DMS153 treated with DMSO at 0.1 percent for 48 hours (cell line): ENCODE measurements around the gene GDA.
A peak's percentile ranks its signal among the peaks of the same experiment; 100 is the strongest.
"Not testable (repeated sequence)": the region's sequence is repeated elsewhere in the genome, so short reads cannot be mapped to it uniquely, and the experiment has no call there.

ENCODE experiments used
- DNase-seq: peaks from one replicate; lab custom pipeline; 2025; ENCODE audit not compliant: unreplicated experiment; lab: John Stamatoyannopoulos, UW

Gene GDA

DNA sequence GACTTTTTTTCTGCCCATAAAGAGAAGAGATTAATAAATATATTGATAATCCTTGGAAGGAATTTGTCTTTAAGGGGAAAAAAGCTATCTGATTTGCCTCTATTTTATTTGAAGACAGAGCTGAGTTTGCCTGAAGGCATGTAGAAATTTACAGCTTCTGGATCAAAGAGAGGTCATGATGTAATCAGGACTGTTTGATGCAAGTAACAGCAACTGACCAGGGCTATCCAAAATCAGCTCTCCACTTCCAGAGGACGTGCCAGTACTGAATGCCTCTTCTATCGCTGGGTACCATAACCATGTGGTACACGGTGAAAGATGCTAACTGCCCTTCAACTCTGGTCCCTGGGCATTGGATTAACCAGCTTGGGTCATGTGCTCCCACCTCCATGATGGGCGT lies 125.2 kb downstream of the GDA start:
- DNase-seq: no peak

DNA sequence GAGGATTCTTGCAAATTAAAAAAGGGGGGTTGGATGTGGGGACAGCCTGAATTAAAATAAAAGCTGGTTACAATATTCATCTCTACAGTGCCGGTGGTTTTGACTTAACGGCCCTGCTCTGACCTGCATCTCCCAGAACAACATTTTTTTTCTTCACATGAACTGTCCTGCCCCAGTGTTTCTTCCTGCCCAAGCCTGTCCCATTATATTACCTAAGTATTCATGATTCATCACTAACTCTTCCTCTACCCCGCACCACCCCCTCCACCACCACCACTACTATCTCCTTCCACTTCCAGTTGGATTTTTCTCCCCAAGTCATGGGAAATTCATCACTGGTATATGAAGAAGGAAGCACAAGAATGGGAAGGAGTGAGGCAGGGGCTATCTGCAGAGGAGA lies 125.7 kb downstream of the GDA start:
- no peak for DNase-seq

DNA sequence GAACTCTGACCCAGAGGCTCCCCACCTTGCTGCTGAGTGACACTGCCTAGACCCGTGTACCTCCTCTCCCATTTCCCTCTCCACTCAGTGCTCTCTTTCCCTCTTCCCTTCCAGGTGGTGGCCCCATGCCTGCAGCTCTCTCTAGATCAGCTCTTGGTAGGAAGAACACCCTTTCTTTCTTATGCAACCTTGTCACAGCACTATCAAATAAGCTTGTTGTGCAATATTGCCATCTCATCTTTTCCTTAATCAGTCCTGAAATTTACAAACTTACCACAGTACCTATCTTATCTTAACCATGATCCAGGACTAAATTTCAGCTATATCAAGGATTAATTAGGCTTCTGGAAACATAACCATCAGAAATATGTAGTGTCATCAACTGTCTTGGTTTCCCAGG lies 127.2 kb downstream of the GDA start:
- DNase-seq: no peak

DNA sequence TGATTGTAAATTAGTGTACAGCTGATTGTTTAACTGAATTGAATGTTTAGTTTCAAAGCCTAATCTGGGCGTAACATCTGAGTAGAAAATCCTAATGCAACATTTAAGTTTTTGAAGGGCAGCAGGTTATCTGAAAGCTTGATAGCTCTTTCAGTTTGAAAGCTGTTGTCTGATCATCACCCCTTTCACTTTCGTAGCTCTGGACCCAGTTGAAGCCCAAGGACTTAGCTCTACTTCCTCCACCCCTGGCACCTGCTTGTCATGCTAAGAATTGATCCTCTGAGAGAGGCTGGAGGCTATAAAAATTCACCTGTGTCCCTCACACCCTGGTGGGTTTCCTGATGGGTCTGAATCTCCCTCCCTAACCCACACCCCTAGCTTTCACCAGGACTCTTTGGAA lies 129.7 kb downstream of the GDA start:
- DNase-seq: no peak

DNA sequence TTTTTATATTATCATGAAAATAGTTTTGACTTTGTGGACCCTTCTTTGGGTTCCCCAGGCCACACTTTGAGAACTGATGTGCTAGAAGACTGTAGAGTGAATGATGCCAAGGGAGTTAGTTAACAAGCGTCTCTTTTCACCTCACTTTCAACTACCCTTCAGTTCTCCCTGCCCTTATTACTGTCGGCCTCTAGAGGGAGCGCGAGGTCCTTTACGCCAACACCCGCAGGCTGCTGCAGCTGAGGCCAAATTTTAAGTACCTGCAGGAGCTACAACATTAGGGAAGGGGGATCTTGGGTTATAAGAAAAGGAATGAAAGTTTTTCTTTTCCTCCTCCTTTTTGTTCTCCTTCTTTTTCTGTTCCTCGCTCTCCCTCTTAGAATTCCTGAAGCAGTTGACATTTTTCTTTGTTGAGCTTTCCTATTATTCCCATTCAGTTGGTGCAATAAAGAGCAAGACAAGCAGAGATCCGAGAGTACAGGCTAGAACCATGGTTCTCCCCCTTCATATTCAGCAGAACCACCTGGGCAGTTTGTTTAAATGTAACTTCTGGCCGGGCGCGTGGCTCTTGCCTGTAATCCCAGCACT lies 131.8 kb downstream of the GDA start:
- peak; percentile 49 for DNase-seq

DNA sequence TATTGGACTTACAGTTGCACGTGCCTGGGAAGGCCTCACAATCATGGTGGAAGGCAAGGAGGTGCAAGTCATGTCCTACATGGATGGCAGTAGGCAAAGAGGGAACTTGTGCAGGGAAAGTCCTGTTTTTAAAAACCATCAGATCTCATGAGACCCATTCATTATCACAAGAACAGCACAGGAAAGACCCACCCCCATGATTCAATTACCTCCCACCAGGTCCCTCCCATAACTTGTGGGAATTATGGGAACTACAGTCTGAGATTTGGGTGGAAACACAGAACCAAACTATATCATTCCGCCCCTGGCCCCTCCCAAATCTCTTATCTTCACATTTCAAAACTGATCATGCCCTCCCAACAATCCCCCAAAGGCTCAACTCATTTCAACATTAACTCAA lies 140.2 kb downstream of the GDA start:
- no peak for DNase-seq

DNA sequence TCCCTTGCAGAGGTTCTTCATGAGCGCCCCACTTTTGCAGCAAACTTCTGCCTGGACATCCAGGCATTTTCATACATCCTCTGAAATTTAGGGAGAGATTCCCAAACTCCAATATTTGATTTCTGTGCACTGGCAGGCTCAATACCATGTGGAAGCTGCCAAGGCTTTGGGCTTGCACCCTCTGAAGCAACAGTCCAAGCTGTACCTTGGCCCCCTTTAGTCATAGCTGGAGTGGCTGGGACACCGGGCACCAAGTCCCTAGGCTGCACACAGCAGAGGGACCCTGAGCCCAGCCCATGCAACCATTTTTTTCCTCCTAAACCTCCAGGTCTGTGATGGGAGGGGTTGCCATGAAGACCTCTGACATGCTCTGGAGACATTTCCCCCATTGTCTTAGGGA lies 141.1 kb downstream of the GDA start:
- DNase-seq: no peak

DNA sequence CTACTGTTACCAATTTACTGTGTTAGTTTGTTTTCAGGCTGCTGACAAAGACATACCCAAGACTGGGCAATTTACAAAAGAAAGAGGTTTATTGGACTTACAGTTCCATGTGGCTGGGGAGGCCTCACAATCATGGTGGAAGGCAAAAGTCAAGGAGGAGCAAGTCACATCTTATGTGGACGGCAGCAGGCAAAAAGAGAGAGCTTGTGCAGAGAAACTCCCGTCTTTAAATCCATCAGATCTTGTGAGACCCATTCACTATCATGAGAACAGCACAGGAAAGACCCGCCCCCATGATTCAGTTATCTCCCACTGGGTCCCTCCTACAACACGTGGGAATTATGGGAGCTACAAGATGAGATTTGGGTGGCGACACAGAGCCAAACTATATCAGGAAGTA lies 142.3 kb downstream of the GDA start:
- not testable (repeated sequence) for DNase-seq

DNA sequence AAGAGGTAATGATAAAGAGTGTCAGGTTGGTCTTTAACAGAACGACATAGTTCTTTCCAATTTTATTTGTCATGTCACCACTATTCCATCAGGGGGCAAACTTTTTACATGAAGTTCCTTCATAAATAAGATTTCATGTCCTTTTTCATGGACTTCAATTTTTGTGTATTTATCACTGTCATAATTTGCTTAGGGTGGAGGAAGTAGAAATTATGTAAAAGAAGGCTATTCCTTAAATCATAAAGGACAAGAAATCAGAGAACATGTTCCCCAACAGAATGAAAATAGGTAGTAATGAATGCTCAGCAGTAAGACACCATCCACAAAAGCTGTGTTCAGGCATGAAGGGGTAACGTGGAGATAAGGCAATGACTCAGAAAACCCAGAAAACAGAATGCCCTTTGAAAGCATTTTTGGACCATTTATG lies 143.0 kb downstream of the GDA start:
- peak; percentile 2 for DNase-seq

DNA sequence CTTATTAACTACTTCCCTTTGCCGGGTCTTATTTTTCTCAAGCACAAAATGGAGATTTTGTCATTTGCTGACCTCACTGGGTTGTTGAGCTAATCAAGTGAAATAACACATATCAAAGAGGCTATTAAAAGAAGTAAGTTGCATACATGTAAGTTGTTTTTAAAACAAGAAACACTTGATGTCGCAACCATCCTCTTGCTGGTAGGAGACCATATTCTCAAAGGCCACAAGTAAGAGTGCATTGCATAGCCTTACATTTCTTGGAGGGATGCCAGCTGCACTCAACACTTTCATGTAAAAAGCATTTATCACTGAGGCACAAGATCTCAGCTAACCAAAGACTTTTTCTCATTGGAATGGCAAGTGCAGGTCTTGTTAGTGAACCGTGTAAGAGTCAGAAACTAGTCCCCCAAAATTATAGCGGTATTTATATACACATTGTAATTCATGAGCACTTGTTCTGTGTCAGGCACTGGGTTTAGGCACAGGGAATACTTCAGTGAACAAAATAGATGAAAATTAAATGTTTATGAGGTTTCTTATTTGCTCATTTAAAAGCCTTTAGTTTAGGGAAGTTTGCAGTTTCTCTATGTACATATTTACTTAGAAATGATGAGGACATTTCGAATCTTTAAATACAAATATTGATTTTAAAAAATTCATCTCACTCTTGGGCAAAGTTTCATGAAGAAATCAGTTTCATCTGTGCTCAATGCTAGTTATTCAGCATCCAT lies 143.8 kb downstream of the GDA start:
- DNase-seq: no peak

DNA sequence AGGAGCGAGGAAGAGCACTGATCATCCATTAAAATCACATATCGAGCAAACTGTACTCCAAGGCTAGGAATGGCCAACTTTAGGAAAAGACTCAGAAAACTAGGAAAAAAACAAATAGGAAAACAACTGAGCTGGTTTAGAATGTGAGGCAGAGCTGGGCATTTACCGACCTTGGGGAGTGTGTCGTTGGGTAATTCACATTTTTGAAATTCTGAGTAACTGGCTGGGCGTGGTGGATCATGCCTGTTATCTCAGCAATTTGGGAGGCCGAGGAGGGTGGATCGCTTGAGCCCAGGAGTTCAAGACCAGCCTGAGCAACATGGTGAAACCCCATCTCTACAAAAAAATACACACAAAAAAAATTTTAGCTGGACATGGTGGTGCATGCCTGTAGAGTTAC lies 145.7 kb downstream of the GDA start:
- no peak for DNase-seq

DNA sequence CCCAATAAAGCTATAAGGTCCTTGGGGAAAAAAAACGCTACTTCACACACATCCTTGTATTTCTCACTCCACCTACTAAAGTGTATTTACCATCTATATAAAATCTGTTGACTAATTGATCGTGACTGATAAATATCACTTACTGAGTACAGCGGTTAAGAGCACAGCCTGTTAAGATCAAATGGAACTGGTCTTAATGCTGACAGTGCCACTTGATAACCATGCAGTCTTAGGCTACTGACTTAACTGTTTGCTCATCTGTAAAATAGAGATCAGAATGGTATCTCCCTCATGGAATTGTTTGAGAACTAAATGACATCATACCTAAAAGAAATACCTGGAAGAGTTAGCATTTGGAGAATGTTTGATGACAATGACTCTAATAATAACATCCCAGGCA lies 148.3 kb downstream of the GDA start:
- no peak for DNase-seq

DNA sequence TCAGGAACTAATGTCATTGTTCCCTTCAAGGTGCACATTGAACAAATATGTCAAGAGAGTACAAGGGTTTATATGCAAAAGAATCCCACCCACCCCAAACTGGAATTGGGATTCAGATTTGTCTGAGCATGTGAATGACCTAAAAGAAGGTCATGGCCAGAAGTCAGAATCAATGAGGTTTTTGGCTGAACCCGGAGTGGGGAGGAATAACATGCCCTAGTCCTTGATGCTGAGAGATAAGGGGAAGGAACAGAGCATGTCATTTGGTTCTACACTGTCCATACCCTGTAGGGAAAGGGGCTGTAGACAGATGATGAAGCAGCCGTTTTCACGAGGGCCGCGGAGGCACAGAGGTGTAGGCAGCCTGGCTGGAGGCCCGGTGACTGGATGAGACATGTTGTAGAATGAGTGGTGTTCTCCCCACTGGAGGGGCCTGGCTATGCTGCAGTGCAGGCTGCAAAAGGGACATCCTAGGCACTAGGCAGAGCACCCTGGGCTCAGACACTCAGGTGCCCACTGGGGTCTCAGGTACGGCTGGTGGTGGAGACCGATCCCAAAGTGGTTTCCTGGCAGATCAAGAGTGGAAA lies 149.9 kb downstream of the GDA start:
- no peak for DNase-seq

DNA sequence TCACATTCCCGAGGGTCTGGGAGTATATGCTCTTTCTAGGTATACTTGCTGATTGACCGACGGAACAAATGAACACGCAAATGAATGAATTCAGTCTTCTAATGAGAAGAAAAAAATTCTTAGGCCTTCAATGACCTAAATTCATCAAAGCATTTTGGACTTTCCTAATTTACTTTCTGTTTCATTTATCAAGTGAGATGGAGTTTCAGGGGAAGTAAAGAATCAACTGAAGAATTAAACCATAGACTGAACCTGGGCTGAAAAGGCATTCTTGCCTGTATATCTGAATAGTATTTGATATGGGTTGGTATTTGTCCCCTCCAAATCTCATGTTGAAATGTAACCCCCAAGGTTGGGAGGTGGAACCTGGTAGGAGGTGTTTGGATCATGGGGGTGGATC lies 151.6 kb downstream of the GDA start:
- DNase-seq: no peak
